Parathyroid adenoma (tissue), 2 donors: ENCODE measurements around the gene PAEP.

Experiments
- H2AFZ ChIP-seq: fragments of 300-600 bp; sonication (generic); one replicate; pipeline ENCODE4 v1.7.0; 2017; ENCODE audit warnings: antibody characterized with exemption, mild to moderate bottlenecking
- H3K27ac ChIP-seq: fragments of 300-600 bp; sonication (generic); one replicate; pipeline ENCODE4 v1.7.0; 2017
- H3K27me3 ChIP-seq: fragments of 300-600 bp; sonication (generic); one replicate; pipeline ENCODE4 v1.7.0; 2017; ENCODE audit warnings: low read length; ENCODE audit not compliant: control insufficient read depth, insufficient read depth
- H3K36me3 ChIP-seq: fragments of 300-600 bp; sonication (generic); one replicate; pipeline ENCODE4 v1.7.0; 2017; ENCODE audit warnings: low read length; ENCODE audit not compliant: control insufficient read depth, insufficient read depth
- H3K4me1 ChIP-seq: fragments of 300-600 bp; sonication (generic); one replicate; pipeline ENCODE4 v1.7.0; 2017; ENCODE audit warnings: control low read depth
- H3K4me2 ChIP-seq: fragments of 300-600 bp; sonication (generic); one replicate; pipeline ENCODE4 v1.7.0; 2017; ENCODE audit warnings: low read length
- H3K4me3 ChIP-seq: fragments of 300-600 bp; sonication (generic); one replicate; pipeline ENCODE4 v1.7.0; 2017; ENCODE audit warnings: low read depth, low read length
- H3K79me2 ChIP-seq: fragments of 300-600 bp; sonication (generic); one replicate; pipeline ENCODE4 v1.7.0; 2017; ENCODE audit warnings: control low read depth
- H3K9ac ChIP-seq: fragments of 300-600 bp; sonication (generic); one replicate; pipeline ENCODE4 v1.7.0; 2017; ENCODE audit warnings: mild to moderate bottlenecking
- H3K9me3 ChIP-seq: fragments of 300-600 bp; sonication (generic); one replicate; pipeline ENCODE4 v1.7.0; 2017; ENCODE audit warnings: low read length; ENCODE audit not compliant: control insufficient read depth
- CTCF ChIP-seq: fragments of 300-600 bp; sonication (generic); IDR thresholded peaks from one replicate; pipeline ENCODE4 v1.7.0; 2017; ENCODE audit warnings: antibody characterized with exemption, mild to moderate bottlenecking
- donor health status: primary hyperparathyroidism.

The PAEP gene

GRCh38 chr9:135587658-135588057, 26.1 kb downstream of the PAEP start:
- H3K4me3 ChIP-seq = no peak overlapping the region
- H2AFZ ChIP-seq = no peak overlapping the region
- H3K4me1 ChIP-seq = no peaks in the 10 kb centered on the region
- no peaks in the 10 kb centered on the region for H3K79me2 ChIP-seq
- no peak overlapping the region for H3K9ac ChIP-seq
- H3K36me3 ChIP-seq = no peaks in the 10 kb centered on the region
- no peak overlapping the region for H3K4me2 ChIP-seq
- H3K27ac ChIP-seq = no peak overlapping the region
- H3K27me3 ChIP-seq = no peaks in the 10 kb centered on the region
- TF ChIP-seq CTCF = no peak
- H3K9me3 ChIP-seq = no peaks in the 10 kb centered on the region

GRCh38 chr9:135588371-135588770, 26.8 kb downstream of the PAEP start:
- no peak for TF ChIP-seq CTCF
- H3K9me3 ChIP-seq = no peaks in the 10 kb centered on the region
- H3K36me3 ChIP-seq = no peaks in the 10 kb centered on the region
- no peak overlapping the region for H3K4me2 ChIP-seq
- H3K4me3 ChIP-seq = no peak overlapping the region
- H3K79me2 ChIP-seq = no peaks in the 10 kb centered on the region
- H3K9ac ChIP-seq = no peak overlapping the region
- H2AFZ ChIP-seq = no peak overlapping the region
- H3K27me3 ChIP-seq = no peaks in the 10 kb centered on the region
- H3K4me1 ChIP-seq = no peaks in the 10 kb centered on the region
- H3K27ac ChIP-seq = no peak overlapping the region

- H3K4me2 ChIP-seq = no peak overlapping the region
- H3K27ac ChIP-seq = no peak overlapping the region
- no peak for TF ChIP-seq CTCF
- no peaks in the 10 kb centered on the region for H3K27me3 ChIP-seq
- H3K4me3 ChIP-seq = no peak overlapping the region
- no peak overlapping the region for H3K9ac ChIP-seq
- no peaks in the 10 kb centered on the region for H3K36me3 ChIP-seq
- no peaks in the 10 kb centered on the region for H3K4me1 ChIP-seq
- H3K9me3 ChIP-seq = no peaks in the 10 kb centered on the region
- no peaks in the 10 kb centered on the region for H3K79me2 ChIP-seq
- H2AFZ ChIP-seq = no peak overlapping the region
Measured at GRCh38 chr9:135588886-135589595, 27.5 kb downstream of the PAEP start.

GRCh38 chr9:135589596-135590485, 28.3 kb downstream of the PAEP start:
- TF ChIP-seq CTCF = no peak
- Histone ChIP-seq H3K27me3 (no peaks in the 10 kb centered on the region), H3K4me1 (no peaks in the 10 kb centered on the region), H2AFZ (no peak overlapping the region), H3K4me2 (no peak overlapping the region), H3K27ac (no peak overlapping the region), H3K36me3 (no peaks in the 10 kb centered on the region), H3K9me3 (no peaks in the 10 kb centered on the region), H3K4me3 (no peak overlapping the region), H3K79me2 (no peaks in the 10 kb centered on the region), H3K9ac (no peak overlapping the region)
